ENCODE results near the gene CDIPT.
"Not testable (repeated sequence)": the region's sequence is repeated elsewhere in the genome, so short reads cannot be mapped to it uniquely, and the experiment has no call there.

CDIPT gene, protein sequence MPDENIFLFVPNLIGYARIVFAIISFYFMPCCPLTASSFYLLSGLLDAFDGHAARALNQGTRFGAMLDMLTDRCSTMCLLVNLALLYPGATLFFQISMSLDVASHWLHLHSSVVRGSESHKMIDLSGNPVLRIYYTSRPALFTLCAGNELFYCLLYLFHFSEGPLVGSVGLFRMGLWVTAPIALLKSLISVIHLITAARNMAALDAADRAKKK

DNA sequence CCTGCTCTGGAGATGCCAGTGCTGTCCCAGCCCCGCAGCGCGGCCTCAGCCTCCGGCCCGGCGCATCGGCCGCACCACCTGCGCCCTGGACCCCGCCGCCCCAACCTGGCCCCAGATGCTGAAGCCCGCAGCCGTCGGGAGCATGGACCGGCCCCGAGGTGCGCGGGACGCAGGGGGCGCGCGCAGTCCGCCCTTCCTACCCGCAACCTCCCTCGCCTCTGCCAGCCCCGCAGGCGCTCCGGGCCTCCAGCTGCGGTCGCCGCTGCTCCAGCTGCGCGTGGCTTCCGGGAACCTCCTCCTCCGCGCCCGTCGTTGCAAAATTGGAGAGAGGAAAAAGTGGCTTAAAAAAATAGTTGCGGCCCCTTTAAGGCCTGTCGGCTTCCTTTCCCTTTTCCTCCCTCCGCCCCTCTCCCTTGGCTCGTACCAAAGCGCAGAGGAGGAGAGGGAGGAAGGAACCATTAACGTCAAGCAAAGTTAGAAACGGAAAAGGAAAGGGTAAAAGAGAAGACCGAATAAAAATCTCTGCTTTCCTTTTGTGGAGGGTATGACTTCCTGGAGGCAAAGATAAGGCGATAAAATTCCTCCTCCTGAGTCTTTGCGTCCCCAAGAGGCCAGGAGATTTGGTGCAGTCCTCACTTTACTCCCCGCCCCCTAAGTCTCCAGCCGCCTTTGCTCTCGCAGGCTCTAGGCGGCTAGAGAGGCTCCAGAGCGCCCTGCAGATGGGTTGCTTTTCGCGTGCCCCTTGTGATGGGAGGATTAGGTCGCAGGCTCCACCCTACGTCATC lies at the start of gene CDIPT:
CDIPT (minus strand) TSS at position 343 of the 785 bp plus-strand sequence. CDS start 369 bp downstream, outside the sequence.
- peak; percentile 91 to 92 for DNase-seq

DNA sequence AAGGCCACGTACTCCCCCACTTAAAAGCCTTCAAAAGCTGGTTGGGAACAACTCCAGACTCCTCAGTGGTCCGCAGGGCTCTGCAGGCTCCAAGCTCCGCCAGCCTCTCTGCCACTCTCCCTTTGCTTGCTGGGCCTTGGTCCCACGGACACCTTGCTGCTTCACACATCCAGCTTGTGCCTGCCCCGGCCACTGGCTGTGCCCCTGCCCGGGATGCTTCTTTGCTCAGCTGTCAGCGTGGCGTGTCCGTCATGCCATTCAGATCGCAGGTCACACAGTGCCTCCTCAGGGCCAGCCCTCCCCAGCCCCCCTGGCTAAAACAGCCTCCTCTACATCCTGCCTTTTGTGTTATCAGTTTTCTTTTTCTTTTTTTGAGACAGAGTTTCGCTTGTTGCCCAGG lies 49.1 kb upstream of the CDIPT start:
- no peak for DNase-seq

DNA sequence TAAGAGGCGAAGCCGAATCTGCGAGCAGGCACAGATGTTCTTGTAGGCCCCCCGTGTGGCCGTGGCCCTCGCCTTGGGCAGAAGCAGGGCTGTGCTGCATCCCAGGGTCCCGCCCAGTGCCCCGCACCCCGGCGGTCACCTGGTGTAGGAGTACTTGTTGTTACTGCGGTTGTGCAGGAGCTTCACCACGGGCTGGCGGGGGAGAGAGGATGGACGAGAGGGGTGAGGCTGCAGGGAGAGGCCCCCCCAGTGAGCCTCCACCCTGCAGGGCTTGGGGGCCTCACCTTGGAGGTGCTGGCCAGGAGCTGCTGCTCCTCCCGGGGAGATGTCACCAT lies 48.6 kb upstream of the CDIPT start:
- DNase-seq = no peak

DNA sequence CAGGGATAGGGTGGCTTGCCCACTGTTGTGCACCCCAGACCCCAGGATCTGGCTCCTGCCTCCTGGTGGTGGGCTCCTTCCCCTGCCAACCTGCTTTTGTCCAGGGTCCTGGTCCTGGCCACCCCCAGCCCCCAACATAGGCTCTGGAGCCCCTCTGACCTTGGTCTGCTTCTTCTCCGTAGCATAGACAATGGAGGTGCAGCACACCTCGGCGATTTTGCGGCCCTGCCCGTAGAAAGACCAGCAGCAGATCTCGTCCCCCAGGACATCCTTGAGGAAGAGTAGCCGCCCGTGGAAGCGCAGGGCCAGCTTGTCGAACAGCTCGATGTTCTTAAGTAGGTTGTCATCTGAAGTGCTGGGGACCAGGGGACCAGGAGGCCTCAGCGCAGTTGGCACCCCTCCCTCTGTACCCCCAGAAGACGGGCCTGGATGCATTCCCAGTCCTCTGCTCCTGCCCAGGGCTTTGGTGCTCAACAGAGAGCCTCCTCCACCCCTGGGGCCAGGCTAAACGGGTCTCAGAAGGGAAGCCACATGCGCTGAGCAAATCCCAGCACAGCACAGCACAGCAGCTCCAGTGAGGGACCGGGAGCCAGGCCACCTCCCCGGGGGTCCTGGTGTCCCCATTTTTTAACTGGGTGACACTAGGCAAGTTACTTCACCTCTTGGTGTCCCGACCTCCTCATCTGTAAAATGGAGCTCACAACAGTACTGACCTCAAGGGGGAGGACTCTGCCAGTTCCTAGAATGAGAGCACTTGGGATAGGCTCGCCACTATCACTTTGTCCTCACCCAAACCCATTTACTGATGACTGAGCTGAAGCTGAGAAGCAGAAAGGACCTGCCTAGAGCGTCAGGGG lies 48.0 kb upstream of the CDIPT start:
- no peak for DNase-seq

DNA sequence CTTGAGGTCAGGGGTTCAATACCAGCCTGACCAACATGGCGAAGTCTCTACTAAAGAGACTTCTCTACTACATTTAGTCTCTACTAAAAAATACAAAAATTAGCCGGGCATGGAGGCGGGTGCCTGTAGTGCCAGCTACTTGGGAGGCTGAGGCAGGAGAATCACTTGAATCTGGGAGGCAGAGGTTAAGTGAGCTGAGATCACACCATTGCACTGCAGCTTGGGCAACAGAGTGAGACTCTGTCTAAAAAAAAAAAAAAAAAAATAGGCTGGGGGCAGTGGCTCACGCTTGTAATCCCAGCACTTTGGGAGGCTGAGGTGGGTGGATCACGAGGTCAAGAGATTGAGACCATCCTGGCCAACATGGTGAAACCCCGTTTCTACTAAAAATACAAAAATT lies 46.8 kb upstream of the CDIPT start:
- DNase-seq = not testable (repeated sequence)

DNA sequence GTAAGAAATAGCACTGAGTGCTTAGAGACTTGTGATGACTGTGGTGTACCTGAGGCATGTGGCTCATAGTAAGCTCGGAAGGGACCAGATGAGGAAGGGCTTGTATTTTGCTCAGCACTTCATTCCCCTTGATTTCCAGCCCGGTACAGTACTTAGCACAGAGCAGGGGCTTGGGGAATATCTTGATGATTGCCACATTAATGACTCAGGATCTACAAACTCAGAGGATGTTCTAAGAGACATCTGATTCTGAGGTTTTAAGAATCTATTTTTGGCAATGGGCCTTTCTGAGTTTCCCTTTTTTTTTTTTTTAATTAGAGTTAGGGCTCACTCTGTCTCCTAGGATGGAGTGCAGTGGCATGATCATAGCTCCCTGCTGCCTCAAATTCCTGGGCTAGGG lies 46.4 kb upstream of the CDIPT start:
- DNase-seq = no peak

DNA sequence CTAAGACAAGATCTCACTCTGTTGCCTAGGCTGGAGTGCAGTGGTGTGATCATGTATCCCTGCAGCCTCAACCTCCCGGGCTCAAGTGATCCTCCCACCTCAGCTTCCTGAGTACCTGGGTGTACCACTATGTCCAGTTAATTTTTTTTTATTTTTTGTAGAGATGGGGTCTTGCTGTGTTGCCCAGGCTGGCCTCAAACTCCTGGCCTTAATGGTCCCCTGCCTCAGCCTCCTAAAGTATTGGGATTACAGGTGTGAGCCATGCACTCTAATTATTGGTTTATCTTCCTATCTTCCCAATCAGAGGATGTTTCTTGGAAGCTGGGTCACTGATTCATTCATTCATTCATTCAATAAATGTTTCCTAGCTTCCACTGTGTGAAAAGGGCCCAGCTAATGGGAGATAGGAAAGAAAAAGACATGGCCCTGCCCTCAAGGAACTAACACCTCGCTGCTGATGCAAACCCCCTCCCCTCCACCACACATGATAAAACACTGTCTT lies 45.7 kb upstream of the CDIPT start:
- DNase-seq = no peak

DNA sequence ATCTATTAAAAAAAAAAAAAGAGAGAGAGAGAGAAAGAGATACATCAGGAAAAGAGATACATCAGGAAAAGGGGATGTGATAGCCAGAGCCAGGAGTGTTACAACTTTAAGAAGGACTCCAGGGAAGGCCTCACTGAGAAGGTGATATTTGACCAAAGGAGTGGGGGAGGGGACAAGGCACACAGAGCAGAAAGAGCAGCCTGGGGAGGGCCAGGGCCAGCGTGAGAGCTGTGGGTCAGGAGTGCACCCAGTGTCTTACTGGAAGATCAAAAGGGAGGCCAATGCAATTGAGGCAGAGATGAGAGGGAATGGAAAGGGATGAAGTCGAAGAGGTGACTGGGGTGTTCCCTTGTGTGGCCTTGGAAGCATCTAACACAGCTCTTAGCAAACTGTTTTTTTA lies 44.9 kb upstream of the CDIPT start:
- no peak for DNase-seq

DNA sequence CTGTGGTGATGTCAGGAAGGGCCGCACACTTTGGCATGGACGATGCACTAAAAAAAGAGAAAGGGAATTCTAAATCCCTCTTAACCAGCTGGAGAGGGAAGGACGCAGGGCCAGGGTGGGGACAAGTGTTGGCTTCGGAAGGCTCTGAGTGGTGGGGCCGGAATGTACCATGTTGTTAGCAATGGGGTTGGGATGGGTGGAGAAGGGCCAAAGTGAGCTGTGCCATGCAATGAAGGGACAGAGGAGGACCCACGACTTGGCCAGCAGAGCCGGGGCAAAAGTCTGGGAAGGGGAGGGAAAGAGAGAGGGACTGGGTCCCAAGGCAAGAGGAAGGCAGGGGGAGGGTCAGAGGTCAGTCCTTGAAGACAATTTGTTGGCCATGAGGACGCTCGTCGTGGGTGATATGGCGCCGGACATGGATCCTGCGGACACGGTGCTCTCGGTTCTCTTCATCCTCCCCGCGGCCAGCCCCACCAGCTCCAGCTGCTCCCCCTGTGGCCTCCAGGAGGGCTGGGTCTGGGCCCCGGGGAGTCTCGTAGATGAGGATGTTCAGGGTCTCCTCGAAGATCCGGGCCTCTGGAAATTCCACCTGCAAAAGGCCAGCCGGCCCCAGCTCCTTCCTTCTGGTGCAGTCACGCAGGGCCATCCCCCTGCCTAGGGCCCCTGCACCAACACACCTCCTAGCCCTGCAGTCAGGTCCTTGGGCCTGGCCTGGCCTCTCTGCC lies 43.7 kb upstream of the CDIPT start:
- no peak for DNase-seq

DNA sequence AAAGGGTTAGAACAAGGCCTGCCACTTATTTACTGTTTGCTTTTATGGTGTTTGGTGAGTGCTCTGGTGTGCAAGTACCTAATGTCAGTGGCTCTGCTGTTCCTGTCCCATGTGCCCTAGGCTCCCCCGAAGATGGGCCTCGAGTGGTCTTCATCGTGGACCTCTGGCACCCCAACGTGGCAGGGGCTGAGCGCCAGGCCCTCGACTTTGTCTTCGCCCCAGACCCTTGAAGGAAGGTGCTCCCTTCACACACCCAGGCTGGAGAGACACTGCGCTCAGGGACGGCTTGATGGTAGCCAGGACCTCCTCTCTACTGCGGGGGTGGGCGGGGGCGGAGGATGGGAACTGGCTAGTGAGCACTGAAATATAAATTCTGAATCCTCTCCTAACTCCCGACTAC lies 42.6 kb upstream of the CDIPT start:
- DNase-seq = no peak

DNA sequence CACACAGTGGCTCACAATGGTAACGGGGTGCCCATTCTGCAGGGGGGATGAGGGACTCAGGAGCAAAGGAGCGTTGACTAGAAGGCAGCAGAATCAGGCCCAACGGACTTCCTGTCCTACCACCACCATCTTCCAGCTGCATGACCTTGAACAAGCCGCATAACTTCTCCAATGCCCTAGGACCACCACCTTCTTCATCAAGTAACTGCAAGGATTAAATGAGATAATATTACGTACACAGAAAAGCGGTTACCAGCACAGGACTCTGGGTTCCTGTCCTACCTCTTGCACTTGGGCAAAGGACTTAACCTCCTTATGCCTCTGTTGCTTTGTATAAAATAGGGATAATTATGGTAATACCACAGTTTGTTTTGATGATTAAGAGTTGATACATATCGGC lies 41.9 kb upstream of the CDIPT start:
- no peak for DNase-seq

DNA sequence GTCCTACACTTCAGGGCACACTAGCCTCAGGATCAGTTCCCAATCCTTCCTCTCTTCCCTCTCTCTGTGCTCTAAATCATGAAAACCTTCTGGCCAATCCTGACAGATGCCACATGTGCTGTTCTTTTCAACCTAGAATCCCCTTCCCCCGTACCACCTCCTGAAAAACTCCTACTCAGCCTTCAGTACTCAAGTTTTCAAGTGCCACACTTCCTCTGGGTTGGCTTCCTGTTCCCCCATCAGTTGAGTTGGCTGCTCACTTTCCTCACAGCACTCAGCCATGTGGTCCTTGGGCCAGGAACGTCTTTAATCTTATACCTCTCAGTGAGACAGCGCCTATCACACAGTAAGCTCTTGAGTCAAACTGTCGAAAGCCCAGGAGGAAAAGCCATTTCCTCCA lies 40.6 kb upstream of the CDIPT start:
- no peak for DNase-seq

DNA sequence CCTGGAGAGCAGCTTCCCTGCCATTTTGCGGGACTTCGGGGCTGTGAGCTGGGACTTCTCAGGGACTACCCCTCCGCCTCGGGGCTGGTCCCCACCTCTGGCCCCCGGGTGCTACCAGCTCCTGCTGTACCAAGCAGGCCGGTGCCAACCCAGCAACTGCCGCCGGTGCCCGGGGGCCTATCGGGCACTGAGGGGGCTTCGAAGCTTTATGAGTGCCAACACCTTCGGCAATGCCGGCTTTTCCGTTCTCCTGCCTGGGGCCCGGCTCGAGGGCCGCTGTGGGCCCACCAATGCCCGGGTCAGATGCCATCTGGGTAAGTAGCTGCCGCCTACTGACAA lies 38.5 kb upstream of the CDIPT start:
- no peak for DNase-seq

DNA sequence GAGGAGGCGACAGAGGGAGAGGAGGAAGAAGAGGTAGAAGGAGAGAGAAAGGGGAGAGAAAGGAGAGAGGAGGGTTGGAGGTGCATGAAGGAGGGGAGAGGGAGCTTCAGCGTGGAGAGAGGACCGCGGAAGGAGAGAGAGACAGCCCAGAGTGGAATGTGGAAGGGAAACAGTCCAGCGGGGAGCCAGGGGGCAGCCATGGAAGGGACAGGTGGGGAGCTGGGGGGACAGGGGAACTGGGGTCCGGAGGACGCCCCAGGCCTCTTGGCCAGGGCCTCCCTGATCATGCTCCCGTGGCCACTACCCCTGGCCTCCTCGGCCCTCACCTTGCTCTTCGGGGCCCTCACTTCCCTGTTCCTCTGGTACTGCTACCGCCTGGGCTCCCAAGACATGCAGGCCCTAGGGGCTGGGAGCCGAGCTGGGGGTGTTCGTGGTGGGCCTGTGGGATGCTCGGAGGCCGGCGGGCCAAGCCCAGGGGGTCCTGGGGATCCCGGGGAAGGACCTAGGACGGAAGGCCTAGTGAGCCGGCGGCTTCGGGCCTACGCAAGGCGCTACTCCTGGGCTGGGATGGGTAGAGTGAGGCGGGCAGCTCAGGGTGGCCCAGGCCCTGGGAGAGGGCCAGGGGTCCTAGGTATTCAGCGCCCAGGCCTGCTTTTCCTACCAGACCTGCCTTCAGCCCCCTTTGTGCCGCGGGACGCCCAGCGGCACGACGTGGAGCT lies 38.0 kb upstream of the CDIPT start:
- DNase-seq = no peak

DNA sequence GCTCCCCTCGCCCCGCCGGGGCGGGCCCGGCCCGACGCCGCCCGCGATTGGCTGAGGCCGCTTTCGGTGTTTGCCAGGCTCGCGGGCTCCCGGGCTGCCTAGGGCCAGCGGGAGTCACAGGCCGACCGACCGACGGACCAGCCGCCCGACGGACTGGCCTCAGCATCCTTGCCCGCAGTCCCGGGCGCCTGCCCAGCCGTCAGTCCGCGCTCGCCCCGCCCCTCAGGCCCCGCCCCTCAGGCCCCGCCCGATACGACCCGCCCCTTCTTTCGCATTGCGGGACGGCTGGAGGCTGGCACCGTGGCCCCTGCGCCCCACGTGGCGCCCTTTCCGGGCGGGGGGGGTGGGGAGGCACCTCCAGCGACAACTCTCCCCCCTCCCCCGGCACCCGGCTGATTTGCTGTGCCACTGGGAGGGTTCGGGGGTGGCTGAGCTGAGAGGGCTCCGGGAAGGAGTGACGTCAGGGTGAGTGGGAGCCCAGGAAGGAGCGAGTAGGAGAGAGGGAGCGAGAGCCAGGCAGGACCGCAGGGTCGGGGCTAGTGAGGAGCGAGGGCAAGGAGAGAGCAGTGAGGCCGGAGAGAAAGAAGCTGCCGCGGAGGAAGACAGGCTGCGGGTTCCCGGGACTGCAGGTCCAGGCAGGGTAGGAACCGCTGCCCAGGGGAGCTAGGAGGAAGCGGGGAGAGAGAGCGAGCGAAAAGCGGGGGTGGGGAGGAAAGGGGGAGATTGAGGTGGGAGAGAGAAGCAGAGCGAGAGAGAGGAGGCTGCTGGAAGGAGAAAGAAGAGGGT lies 37.3 kb upstream of the CDIPT start, which contains the start of gene ASPHD1:
ASPHD1 (plus strand) TSS at position 387 of the 786 bp plus-strand sequence. CDS start 484 bp downstream, outside the sequence.
- peak; percentile 70 to 73 for DNase-seq

DNA sequence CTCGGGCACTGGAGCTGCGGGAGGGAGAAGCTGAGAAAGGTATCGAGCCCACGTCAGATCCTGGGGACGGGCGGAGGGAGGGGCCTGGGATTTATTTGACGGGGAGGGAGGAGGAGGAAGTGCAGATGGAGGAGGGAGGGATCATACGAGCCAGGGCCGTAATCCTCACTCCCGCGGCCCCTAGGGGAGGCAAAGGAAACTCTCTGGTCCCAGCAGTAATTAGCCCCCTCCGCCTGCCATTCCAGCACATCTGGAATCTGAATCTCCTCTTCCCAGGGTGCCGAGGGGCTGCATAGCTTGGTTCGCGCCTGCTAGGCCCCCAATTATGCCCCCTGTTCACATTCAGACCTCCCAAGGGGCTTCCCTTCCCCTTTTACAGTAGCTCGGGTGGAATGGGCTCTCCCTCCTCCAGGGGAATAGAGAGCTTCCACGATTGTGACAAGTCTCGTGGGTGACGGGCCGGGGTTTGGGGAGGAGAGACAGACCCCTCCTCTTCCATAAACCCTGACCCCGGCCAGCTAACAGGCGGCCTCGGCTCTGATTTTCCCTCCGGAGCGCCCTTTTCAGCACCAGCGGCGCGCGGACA lies 36.6 kb upstream of the CDIPT start, which contains the start of gene SEZ6L2:
SEZ6L2 (minus strand) TSS at position 35 of the 586 bp plus-strand sequence. CDS start 531 bp downstream, outside the sequence.
- DNase-seq = peak; percentile 83 to 86

DNA sequence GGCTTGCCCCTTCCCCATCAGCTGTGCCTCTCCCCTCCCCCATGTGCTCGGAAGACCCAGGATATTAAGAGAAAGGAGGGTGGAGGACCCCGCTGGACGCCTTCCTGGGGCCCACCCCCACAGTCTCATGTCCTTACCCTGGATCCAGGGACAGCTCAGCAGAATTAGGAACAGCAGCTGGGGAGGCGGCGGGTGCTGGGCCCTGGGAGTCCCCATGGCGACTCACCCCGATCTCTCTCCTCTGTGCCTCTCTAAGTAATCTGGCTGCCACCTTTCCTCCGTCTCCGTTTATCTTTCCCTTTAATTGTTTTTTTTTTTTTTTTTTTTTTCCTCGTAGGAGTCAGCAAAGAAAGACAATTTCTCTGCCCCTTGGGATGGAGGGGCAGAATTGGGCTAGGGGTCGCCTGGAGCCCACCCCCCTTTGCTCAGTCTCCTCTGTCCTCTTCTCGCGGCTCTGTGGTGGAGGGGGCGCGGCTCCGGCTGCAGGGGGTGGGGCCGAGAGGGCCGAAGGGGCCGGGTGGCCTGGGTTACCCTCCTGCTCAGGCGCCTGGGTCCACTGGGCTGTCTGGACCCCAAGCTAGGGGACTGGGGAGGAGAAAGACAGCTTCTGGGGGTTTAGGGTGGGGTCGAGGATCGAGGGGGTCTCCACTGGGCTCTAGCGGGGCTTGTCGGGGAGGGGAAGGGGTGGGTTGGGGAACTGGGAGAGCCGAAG lies 35.9 kb upstream of the CDIPT start:
- no peak for DNase-seq

DNA sequence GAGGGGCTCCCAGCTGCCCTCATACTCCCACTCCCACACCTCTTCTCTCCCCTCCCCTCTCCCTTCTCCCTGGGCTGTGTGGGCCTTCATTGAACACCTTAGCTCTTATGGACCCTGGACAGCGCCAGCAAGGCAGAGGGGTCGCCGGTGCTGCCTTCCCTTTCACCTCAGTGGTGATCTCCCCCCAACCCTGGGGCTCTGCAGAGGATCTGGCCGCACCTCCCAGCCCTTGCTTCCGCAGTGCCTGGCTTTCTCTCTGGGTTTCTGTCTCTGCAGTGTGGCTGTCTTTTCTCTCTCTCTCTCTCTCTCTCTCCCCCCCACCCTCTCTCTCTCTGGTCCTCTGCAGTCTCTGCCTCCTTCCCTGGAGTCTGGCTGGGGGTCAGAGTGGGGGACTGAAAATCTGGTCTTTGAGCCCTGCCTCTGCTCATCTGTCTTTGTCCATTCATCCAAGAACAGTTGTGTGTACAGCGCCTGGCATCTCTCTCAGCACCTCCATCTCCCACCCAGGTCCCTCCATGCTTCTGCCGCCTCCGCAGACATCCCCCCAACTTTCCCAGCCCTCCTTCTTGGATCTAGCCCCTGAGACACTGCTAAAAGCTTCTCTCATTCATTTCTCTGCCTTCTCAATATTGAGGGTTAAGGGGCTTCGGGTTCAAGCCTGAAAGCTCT lies 35.2 kb upstream of the CDIPT start:
- DNase-seq = no peak

DNA sequence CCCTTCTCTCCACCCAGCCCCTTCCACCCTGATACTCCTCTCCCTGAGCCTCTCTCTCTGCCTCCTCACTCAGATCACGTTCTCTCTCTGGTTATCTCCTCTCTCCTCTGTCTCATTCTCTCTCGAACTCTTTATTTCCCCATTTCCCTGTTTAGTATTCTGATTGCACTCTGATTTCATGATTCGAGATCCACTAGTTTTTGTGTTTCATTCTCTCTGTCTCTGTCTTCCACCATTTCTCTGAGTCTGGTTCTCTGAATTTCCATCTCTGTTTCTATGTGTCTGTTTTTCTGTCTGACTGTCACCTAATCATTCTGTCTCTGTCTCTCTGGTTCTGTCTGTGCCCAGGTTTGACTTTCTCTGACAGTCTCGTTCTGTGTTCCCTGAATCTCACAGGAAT lies 34.3 kb upstream of the CDIPT start:
- DNase-seq = no peak

DNA sequence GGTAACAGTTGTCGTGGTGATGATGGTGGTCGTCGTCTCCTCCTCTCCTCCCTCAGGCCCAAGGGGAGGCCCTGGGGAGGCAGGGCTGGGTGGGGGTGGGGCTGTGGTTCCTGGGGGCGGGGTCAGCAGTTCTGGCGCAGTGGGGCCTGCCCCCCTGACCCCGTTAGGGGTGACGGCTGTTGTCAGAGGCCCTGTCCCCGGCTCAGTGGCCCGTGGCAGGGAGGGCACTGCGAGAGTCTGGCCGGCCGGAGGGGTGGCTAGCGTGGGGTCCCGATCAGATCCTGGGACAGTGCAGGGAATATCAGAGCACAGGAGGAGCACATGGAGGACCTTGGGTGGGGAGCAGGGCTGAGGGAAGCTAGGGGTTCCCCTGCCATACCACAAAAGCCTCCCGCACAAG lies 33.8 kb upstream of the CDIPT start:
- DNase-seq = no peak

Measured in stimulated activated CD4-positive, alpha-beta T cell treated with anti-CD3 and anti-CD28 coated beads, Interleukin-2, amount 100 ng/mL, for 24 hours (primary cell).